Prostate gland (tissue), 2 donors: ENCODE results near the gene ATP6V0D1. TPM values are rescaled to one million over a fixed set of nuclear protein-coding genes. Genes with fewer than 3 reads are reported as not detected.

Experiments
- DNase-seq: peaks from one replicate; pipeline ENCODE4 v3.0.0-alpha.2; 2019; ENCODE audit warnings: low spot score
- H3K27ac ChIP-seq, 2 donors: fragments of 200-600 bp; sonication (generic); 2 replicates each; pipeline ENCODE4 v1.5.1; 2017 to 2019
- H3K27me3 ChIP-seq: fragments of 200-600 bp; sonication (generic); replicated peaks from 2 replicates; pipeline ENCODE4 v1.5.1; 2019; ENCODE audit not compliant: insufficient read depth
- H3K36me3 ChIP-seq, 2 donors: fragments of 200-600 bp; sonication (generic); 1 replicate in 1 of 2; 2 replicates in 1 of 2; pipeline versions ENCODE4 v1.5.1 to v1.8.1; 2017 to 2019
- H3K4me1 ChIP-seq: fragments of 200-600 bp; sonication (generic); replicated peaks from 2 replicates; pipeline ENCODE4 v1.5.1; 2019
- H3K4me3 ChIP-seq, 2 donors: fragments of 200-600 bp; sonication (generic); 2 replicates each; pipeline ENCODE4 v1.5.1; 2017 to 2019
- H3K9me3 ChIP-seq: fragments of 200-600 bp; sonication (generic); 2 replicates; pipeline ENCODE4 v1.5.1; 2017
- CTCF ChIP-seq, 4 experiments: fragments of 200-600 bp in 2 of 4; fragments of 450-650 bp in 2 of 4; sonication (generic) in 2 of 4; IDR thresholded peaks; 1 replicate in 3 of 4; 2 replicates in 1 of 4; pipeline ENCODE4 v1.5.1; 2016 to 2019; ENCODE audit warnings: antibody characterized with exemption in 4 of 4, mild to moderate bottlenecking in 2 of 4, moderate library complexity in 2 of 4
- POLR2A ChIP-seq: fragments of 450-650 bp; IDR thresholded peaks from one replicate; pipeline ENCODE4 v1.6.1; 2016; ENCODE audit warnings: antibody characterized with exemption, mild to moderate bottlenecking
- POLR2AphosphoS5 ChIP-seq: sonication (generic); formaldehyde crosslinking; IDR thresholded peaks from one replicate; pipeline ENCODE4 v1.6.1; 2017; ENCODE audit warnings: antibody characterized with exemption
- WGBS: methylation state at CpG from one replicate; pipeline ENCODE4 v1.1.5; 2018; 5-methylcytosine and 5-hydroxymethylcytosine counted together
- intact Hi-C: fragments of 100-400 bp; cut with DNase I; formaldehyde crosslinking; loops from one replicate; pipeline ENCODE4 v1.14.2; 2022
- total RNA-seq, 2 donors: library from RNA; depleted of rRNA; stranded (reverse); fragments of >200 nt; gene quantifications; one replicate each; pipeline ENCODE4 v1.1.0, GENCODE V29; 2016

ATP6V0D1 gene
- total RNA-seq, 2 donors from 2014 or later, result 98.3 to 138 TPM

- 87% methylated on average over 10 of the region's 16 CpGs for WGBS
- Histone ChIP-seq H3K27ac (no peak overlapping the region), H3K9me3 (no peaks in the 10 kb centered on the region), H3K27me3 (no peaks in the 10 kb centered on the region), H3K36me3 (peaks cover 6 to 10% of the 10 kb centered on the region in 2 donors), H3K4me3 (no peak overlapping the region), H3K4me1 (peaks cover 5% of the 10 kb centered on the region)
- DNase-seq, result no peak
- intact Hi-C loops, result no loop called here
- TF ChIP-seq POLR2A, result no peak
- TF ChIP-seq CTCF (IDR thresholded peaks at IDR 0.05), result no peak
- TF ChIP-seq POLR2AphosphoS5, result no peak
Observed at GRCh38 chr16:67435758-67436164, 45.2 kb downstream of the ATP6V0D1 start.

- peaks cover 12% of the 10 kb centered on the region for H3K4me1 ChIP-seq
- TF ChIP-seq POLR2AphosphoS5 (no peak), POLR2A (no peak), CTCF (IDR thresholded peaks at IDR 0.05) (no peak)
- DNase-seq, result no peak
- H3K4me3 ChIP-seq, result no peak overlapping the region
- no peaks in the 10 kb centered on the region for H3K27me3 ChIP-seq
- WGBS, result 72% methylated on average over 5 of the region's 5 CpGs
- intact Hi-C loops, result no loop called here
- H3K27ac ChIP-seq, result peak overlapping the region in 1 of 2 donors; percentile 87
- no peaks in the 10 kb centered on the region for H3K9me3 ChIP-seq
- peaks cover 0 to 1% of the 10 kb centered on the region in 2 donors for H3K36me3 ChIP-seq
Observed at GRCh38 chr16:67433131-67433719, 47.7 kb downstream of the ATP6V0D1 start.

- no peak for TF ChIP-seq POLR2AphosphoS5
- intact Hi-C loops, result no loop called here
Observed at GRCh38 chr16:67432506-67432890, 48.5 kb downstream of the ATP6V0D1 start.

GRCh38 chr16:67431775-67432505 lies 49.0 kb downstream of the ATP6V0D1 start:
- Histone ChIP-seq H3K9me3 (no peaks in the 10 kb centered on the region), H3K36me3 (no peaks in the 10 kb centered on the region), H3K27ac (peak overlapping the region; percentile 70 to 87), H3K4me1 (peaks cover 13% of the 10 kb centered on the region), H3K4me3 (peak overlapping the region; percentile 32 to 43), H3K27me3 (no peaks in the 10 kb centered on the region)
- intact Hi-C loops, result no loop called here
- DNase-seq, result no peak
- TF ChIP-seq POLR2AphosphoS5 (no peak), POLR2A (no peak), CTCF (IDR thresholded peaks at IDR 0.05) (no peak)
- 46% methylated on average over 13 of the region's 13 CpGs for WGBS

More at GRCh38 chr16:67432506-67432890, 48.5 kb downstream of the ATP6V0D1 start:
- H3K27ac ChIP-seq, result peak overlapping the region; percentile 70 to 87
- no peaks in the 10 kb centered on the region for H3K27me3 ChIP-seq
- no peaks in the 10 kb centered on the region for H3K36me3 ChIP-seq
- H3K4me3 ChIP-seq, result no peak overlapping the region
- WGBS, result 72% methylated on average over 5 of the region's 5 CpGs
- no peak for DNase-seq
- no peaks in the 10 kb centered on the region for H3K9me3 ChIP-seq
- peaks cover 13% of the 10 kb centered on the region for H3K4me1 ChIP-seq

- Histone ChIP-seq H3K27me3 (no peaks in the 10 kb centered on the region), H3K4me1 (peaks cover 13% of the 10 kb centered on the region), H3K36me3 (no peaks in the 10 kb centered on the region), H3K9me3 (no peaks in the 10 kb centered on the region), H3K4me3 (peak within 1 kb of the TSS; percentile 32 to 43), H3K27ac (peak within 1 kb of the TSS; percentile 70 to 87)
- peak; percentile 70 for DNase-seq
- peak in 2 of 4 experiments; percentile 28 to 38 for TF ChIP-seq CTCF (IDR thresholded peaks at IDR 0.05)
- TF ChIP-seq POLR2A, result peak; percentile 36
- TF ChIP-seq POLR2AphosphoS5, result peak; percentile 9
- intact Hi-C loops, result no loop called here
- WGBS, result 2% methylated on average over 32 of the region's 87 CpGs
Observed at GRCh38 chr16:67430977-67431774, 49.8 kb downstream of the ATP6V0D1 start, which contains the start of gene HSD11B2. HSD11B2 (plus strand) TSS chr16:67431121; CDS start chr16:67431249, 128 bp downstream.
